ENCODE data around the gene PTPRN2.

Gene PTPRN2

GRCh38 chr7:158564663-158565035 is 23.0 kb downstream of the PTPRN2 start:
- no peak for TF ChIP-seq JUND (IDR thresholded peaks at IDR 0.05; ENCODE audit: low read depth)
- in situ Hi-C loops (cut with HindIII; ENCODE audit: low pct_unique_long_range_greater_than_20kb, low sequenced_read_pairs), result no loop called here
- no peak for DNase-seq (ENCODE audit: low read depth in 1 of 2, low spot score in 1 of 2)

DNA sequence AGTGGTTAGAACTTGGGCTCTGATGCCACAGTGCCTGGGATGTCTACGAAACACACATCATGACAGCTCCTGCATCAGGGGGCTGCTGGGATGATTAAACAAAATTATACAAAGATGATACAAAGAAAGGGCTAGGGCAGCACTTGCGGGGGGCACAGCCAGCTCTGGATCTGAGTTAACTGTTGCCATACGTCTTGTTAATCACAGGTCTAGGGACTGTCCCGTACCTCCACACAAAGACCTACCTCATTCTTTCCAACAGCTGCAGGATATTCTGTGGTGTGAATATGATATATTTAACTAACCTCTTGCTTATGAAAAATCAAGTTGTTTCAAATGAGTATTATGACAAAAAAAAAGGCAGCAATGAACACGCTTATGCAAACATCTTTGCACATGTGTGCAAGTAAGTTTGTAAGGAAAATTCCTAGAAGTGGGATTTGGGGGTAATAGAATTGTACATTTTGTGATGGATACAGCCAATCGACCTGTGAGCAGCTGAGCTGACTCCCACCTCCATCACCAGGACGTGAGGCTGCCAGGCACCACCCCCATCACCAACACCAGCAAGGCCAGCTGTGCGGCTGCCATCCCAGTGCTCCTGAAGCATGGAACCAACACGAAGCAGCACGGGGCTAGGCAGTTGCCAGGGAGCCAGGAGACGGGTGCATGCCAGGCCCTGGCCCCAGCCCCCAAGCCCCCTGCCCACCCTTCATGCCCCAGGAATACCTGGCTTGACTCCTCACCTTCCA is 23.5 kb downstream of the PTPRN2 start:
- DNase-seq (ENCODE audit: low read depth in 1 of 2, low spot score in 1 of 2), result no peak
- no peak for TF ChIP-seq JUND (IDR thresholded peaks at IDR 0.05; ENCODE audit: low read depth)
- in situ Hi-C loops (cut with HindIII; ENCODE audit: low pct_unique_long_range_greater_than_20kb, low sequenced_read_pairs), result no loop called here

DNA sequence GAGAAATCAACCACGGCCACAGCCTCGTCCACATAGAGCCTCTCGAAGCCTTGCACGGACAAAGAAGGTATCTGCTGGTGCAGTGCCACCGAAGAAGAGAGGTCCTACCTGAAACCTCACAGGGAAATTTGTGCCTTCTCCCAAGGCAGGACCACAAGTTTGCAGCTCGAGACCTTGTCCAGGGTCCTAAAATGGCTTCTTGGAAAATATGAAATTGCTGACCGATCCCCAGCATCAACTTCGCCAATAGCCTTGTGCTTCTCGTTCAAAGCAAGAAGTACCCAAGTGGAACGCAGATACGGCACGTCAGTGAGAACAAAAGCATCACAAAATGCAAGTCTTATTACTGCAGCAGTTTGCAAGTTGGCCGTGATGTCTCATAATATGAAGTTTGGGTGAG is 24.6 kb downstream of the PTPRN2 start:
- in situ Hi-C loops (cut with HindIII; ENCODE audit: low pct_unique_long_range_greater_than_20kb, low sequenced_read_pairs), result no loop called here
- TF ChIP-seq JUND (IDR thresholded peaks at IDR 0.05; ENCODE audit: low read depth), result no peak
- no peak for DNase-seq (ENCODE audit: low read depth in 1 of 2, low spot score in 1 of 2)

DNA sequence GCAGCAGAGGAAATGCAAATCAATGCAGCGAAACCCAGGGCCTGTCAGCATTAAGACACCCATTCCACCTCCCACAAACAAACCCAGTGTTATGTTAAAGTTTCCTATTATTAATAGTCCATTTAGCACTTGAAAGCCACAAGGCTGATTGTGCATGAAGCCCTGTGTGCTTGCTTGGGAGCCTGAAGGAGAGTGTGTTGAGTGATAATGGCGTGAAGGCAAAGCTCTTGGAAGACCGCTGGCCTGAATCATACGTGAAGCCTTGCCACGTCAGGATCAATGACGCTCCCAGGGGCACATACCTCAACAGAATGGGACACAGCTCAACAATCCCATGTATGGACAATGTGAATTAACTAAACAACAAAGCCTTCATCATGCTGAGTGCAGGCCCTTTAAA is 25.1 kb downstream of the PTPRN2 start:
- in situ Hi-C loops (cut with HindIII; ENCODE audit: low pct_unique_long_range_greater_than_20kb, low sequenced_read_pairs), result no loop called here
- no peak for DNase-seq (ENCODE audit: low read depth in 1 of 2, low spot score in 1 of 2)
- TF ChIP-seq JUND (IDR thresholded peaks at IDR 0.05; ENCODE audit: low read depth), result no peak

GRCh38 chr7:158561659-158562058 is 26.0 kb downstream of the PTPRN2 start:
- in situ Hi-C loops (cut with HindIII; ENCODE audit: low pct_unique_long_range_greater_than_20kb, low sequenced_read_pairs), result no loop called here
- no peak for DNase-seq (ENCODE audit: low read depth in 1 of 2, low spot score in 1 of 2)
- TF ChIP-seq JUND (IDR thresholded peaks at IDR 0.05; ENCODE audit: low read depth), result no peak

GRCh38 chr7:158560386-158560785 is 27.2 kb downstream of the PTPRN2 start:
- DNase-seq (ENCODE audit: low read depth in 1 of 2, low spot score in 1 of 2), result no peak
- TF ChIP-seq JUND (IDR thresholded peaks at IDR 0.05; ENCODE audit: low read depth), result no peak
- in situ Hi-C loops (cut with HindIII; ENCODE audit: low pct_unique_long_range_greater_than_20kb, low sequenced_read_pairs), result no loop called here

GRCh38 chr7:158559356-158559755 is 28.3 kb downstream of the PTPRN2 start:
- TF ChIP-seq JUND (IDR thresholded peaks at IDR 0.05; ENCODE audit: low read depth), result no peak
- in situ Hi-C loops (cut with HindIII; ENCODE audit: low pct_unique_long_range_greater_than_20kb, low sequenced_read_pairs), result no loop called here
- no peak for DNase-seq (ENCODE audit: low read depth in 1 of 2, low spot score in 1 of 2)

GRCh38 chr7:158558816-158559215 is 28.8 kb downstream of the PTPRN2 start:
- no peak for DNase-seq (ENCODE audit: low read depth in 1 of 2, low spot score in 1 of 2)
- in situ Hi-C loops (cut with HindIII; ENCODE audit: low pct_unique_long_range_greater_than_20kb, low sequenced_read_pairs), result no loop called here
- TF ChIP-seq JUND (IDR thresholded peaks at IDR 0.05; ENCODE audit: low read depth), result no peak

DNA sequence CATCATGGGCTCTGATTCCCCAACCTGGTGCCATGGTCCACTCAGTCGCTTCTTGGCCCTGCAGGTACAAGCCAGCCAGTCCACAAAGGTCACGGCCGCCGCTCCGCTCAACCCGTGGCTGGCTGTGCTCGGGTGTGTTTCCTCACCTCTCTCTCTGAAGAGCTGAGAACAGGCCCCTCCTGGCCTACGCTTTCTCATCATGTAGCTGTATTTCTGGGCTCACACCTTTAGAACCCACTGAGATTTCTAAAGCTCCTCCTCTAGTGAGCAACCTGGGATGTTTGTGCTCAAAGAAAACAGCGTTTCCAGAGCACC is 30.2 kb downstream of the PTPRN2 start:
- in situ Hi-C loops (cut with HindIII; ENCODE audit: low pct_unique_long_range_greater_than_20kb, low sequenced_read_pairs), result no loop called here
- TF ChIP-seq JUND (IDR thresholded peaks at IDR 0.05; ENCODE audit: low read depth), result no peak
- DNase-seq (ENCODE audit: low read depth in 1 of 2, low spot score in 1 of 2), result no peak

DNA sequence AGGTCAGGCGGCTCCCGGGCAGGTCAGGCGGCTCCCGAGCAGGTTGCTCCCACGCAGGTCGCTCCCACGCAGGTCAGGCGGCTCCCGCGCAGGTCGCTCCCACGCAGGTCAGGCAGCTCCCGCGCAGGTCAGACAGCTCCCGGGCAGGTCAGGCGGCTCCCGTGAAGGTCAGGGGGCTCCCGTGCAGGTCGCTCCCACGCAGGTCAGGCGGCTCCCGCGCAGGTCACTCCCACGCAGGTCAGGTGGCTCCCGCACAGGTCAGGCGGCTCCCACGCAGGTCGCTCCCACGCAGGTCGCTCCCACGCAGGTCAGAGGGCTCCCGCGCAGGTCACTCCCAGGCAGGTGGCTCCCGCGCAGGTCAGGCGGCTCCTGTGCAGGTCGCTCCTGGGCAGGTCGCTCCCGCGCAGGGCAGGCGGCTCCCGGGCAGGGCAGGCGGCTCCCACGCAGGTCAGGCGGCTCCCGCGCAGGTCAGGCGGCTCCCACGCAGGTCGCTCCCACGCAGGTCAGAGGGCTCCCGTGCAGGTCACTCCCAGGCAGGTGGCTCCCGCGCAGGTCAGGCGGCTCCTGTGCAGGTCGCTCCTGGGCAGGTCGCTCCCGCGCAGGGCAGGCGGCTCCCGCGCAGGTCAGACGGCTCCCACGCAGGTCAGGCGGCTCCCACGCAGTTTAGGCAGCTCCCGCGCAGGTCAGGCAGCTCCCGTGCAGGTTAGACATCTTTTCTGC is 30.7 kb downstream of the PTPRN2 start:
- TF ChIP-seq JUND (IDR thresholded peaks at IDR 0.05; ENCODE audit: low read depth), result no peak
- in situ Hi-C loops (cut with HindIII; ENCODE audit: low pct_unique_long_range_greater_than_20kb, low sequenced_read_pairs), result no loop called here
- DNase-seq (ENCODE audit: low read depth in 1 of 2, low spot score in 1 of 2), result no peak

DNA sequence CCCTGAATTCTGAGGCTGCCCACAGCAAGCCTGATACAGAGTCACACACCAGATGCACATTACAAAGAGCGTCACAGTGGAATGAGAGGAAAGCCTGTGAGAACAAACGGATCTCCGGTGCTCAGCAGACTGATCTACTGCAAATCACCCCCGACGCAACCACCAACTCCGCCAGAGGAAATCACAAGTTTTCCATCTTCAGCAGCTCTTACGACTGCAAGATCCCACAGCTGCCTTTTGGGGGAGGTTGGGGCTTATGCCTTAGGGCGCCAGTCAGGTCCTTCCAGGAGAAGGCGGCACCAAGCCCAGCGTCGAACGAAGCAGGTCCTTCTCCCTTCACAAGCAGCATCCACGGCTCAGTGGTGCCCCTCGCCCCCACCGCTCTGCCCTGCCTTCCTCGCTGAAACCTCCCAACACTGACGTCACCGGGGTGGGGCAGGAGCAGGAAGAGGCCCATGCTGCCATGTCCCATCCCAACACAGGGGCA is 32.5 kb downstream of the PTPRN2 start:
- no peak for TF ChIP-seq JUND (IDR thresholded peaks at IDR 0.05; ENCODE audit: low read depth)
- in situ Hi-C loops (cut with HindIII; ENCODE audit: low pct_unique_long_range_greater_than_20kb, low sequenced_read_pairs), result no loop called here

GRCh38 chr7:158550886-158551452 is 36.7 kb downstream of the PTPRN2 start:
- in situ Hi-C loops (cut with HindIII; ENCODE audit: low pct_unique_long_range_greater_than_20kb, low sequenced_read_pairs), result no loop called here
- DNase-seq (ENCODE audit: low read depth in 1 of 2, low spot score in 1 of 2), result no peak
- TF ChIP-seq JUND (IDR thresholded peaks at IDR 0.05; ENCODE audit: low read depth), result no peak

More for the DNA sequence above, 32.5 kb downstream of the PTPRN2 start:
- no peak for DNase-seq (ENCODE audit: low read depth in 1 of 2, low spot score in 1 of 2)

DNA sequence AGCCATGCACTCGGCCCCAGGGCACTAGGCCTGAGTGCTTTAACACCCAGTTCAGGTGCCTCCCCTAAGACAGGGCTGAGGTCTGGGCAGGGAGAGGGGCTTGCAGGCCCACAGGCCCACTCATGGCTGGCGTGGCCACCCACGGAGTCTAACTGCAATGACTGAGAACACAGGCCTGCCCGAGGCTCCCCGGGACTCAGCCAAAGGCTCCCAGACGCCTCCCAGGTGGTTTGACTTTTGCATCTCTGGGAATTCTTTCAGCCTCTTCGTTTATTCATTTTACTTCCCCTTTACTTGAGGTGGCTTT is 37.3 kb downstream of the PTPRN2 start:
- DNase-seq (ENCODE audit: low read depth in 1 of 2, low spot score in 1 of 2), result no peak
- in situ Hi-C loops (cut with HindIII; ENCODE audit: low pct_unique_long_range_greater_than_20kb, low sequenced_read_pairs), result no loop called here
- TF ChIP-seq JUND (IDR thresholded peaks at IDR 0.05; ENCODE audit: low read depth), result no peak

Measured in T47D (cell line).